GM21717 (cell line): ENCODE results near the gene GNAQ.

Source experiments
- ATAC-seq: cut with Tn5 transposase; IDR thresholded peaks from one replicate; pipeline ENCODE4 v1.9.1; 2021; ENCODE audit warnings: mild to moderate bottlenecking, moderate library complexity; ENCODE audit not compliant: unreplicated experiment

The GNAQ gene

DNA sequence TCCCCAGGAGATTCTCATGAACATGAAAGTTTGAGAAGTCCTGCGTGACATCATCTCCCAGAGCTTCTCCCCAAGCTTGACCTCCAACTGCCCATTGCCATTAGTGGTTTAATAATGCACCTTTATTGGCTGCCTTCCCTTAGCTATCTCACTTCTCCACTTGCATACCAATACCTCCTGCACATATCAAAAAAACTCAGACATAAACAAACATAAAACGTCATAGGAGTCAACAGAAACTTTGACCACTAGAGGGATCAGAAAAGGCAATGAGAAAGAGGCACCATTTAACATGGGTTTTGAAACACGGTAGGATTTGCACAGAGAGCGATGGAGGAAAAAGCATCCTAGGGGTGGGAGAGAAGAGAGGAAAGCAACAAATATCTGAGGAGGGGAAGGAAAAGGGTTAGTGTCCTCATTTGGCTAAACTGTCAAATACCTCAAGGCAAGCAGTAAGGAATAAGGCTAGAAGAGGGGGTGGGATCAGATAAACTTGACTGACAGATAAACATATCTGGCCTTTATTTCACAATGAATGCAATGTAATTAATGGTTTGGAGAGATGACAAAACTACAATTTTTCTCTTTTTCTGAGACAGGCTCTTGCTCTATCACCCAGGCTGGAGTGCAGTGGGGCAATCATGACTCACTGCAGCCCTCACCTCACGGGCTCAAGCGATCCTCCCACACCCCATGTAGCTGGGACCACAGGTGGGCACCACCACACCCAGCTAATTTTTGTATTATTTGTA lies 27.0 kb downstream of the GNAQ start:
- ATAC-seq: no peak

DNA sequence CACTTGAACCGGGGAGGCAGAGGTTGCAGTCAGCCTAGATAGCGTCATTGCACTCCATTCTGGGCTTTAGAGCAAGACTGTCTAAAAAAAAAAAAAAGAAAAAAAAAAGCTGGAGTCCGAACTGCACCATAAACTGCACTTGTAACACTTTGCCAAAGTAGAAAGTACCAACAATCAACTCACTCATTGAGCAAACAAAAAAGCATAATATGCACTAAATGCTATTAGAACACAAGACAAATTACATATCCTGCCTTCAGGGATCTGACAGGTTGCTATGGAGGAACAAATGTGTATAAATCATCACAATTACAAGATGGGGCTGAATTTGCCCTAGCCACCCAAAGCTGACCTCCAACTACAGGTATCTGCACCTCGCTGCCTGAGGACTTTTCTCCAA lies 27.9 kb downstream of the GNAQ start:
- no peak for ATAC-seq

- ATAC-seq: no peak
Measured at GRCh38 chr9:78001946-78002731, 29.5 kb downstream of the GNAQ start.

- no peak for ATAC-seq
Measured at GRCh38 chr9:78000221-78000620, 31.4 kb downstream of the GNAQ start.

GRCh38 chr9:77999231-77999631 lies 32.4 kb downstream of the GNAQ start:
- ATAC-seq: no peak

- ATAC-seq: no peak
Measured at GRCh38 chr9:77997611-77998284, 33.9 kb downstream of the GNAQ start.

- ATAC-seq: no peak
Measured at GRCh38 chr9:77996696-77997095, 34.9 kb downstream of the GNAQ start.

DNA sequence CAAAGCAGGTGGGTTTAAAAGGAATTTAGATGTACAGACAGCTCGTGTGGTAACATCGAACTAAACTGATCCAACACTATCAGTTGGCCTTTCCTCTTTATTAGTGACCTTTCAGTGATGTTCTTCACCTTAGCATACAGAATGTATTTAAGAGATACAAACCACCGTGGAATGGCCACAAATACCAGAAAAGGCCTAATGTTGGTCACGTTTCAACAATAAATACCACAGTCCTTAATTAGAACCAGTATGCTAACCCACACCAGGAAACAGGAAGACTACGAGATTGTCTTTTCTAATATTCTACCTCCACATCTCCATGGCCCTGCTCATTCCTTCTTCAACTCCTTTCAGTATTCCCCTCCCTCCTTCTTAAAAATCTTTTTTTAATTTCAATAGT lies 40.4 kb downstream of the GNAQ start:
- ATAC-seq: no peak

DNA sequence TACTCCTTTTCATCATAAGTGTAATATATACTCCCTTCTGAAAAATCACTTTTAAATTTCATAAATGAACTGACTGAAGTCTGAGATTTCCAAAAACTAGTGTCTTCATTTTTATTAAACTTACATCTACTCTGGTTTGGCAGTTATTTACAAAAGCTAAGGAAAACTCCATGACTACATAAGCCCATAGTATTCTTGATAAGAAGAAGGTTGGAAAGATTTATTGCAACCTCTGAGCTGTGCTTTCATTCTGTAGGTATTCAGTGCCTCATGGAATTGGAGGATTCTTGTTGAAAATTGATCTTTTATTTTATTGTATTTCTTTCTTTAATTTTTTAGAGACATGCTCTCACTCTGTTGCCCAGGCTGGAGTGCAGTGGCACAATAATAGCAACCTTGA lies 41.7 kb downstream of the GNAQ start:
- ATAC-seq: no peak

- no peak for ATAC-seq
Measured at GRCh38 chr9:77989458-77989857, 42.2 kb downstream of the GNAQ start.

GRCh38 chr9:77988630-77989029 lies 43.0 kb downstream of the GNAQ start:
- ATAC-seq: no peak

DNA sequence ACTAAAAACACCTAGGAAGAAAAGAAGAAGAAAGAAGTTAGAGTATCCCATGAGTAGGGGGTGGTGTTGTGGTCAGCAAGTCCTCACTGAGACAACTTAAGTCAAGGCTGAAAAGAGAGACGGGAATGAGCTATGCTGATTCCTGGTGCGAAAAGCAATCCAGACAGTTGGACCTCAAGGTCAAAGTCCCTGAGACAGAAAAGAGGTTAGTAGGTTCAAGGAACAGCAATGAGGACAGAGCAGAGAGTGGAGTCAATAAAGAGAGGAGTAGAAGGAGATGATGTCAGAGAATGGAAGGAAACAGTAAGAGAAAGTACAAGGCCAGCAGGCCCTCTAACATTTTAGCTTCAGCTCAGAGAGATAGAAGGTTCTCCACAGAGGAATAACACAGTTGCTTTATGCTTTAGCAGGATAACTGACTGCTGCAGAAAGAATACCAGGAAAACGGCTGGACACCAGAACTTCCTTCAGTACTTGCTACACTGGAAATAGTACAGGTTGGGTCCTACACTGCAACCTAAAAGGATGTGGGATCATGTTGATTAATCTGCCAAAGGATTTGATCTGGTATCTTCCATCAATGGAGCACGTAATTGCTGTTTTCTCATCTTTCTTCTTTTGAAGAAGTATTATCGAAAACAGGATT lies 43.6 kb downstream of the GNAQ start:
- ATAC-seq: no peak

DNA sequence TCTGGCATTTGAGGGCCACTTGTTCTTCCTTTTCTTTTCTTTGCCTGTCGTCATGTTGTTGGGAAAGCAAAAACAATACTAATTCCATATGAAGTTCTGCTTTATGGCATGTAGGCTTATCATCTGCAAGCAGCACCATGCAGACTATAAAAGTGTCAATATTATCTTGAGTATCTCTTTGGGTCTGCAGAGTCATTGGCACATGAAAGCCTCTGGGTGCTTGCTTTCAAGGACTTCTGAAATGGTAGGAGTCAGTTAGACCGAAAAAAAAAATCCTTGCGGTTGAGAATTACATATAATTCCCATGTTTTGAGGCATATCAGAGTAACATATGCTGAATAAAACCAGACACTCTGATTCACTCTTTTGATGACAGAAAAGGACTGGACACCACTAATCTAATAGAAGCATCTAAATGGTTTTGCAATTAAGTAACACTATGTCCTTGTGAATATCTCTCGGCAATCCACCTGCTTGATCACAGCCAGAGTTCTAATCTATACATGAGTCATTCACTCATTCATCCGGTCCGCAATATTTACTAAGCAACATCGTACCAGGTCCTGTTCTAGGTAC lies 44.4 kb downstream of the GNAQ start:
- ATAC-seq: no peak

- no peak for ATAC-seq
Measured at GRCh38 chr9:77985996-77986395, 45.6 kb downstream of the GNAQ start.

GRCh38 chr9:77983320-77983662 lies 48.3 kb downstream of the GNAQ start:
- no peak for ATAC-seq

DNA sequence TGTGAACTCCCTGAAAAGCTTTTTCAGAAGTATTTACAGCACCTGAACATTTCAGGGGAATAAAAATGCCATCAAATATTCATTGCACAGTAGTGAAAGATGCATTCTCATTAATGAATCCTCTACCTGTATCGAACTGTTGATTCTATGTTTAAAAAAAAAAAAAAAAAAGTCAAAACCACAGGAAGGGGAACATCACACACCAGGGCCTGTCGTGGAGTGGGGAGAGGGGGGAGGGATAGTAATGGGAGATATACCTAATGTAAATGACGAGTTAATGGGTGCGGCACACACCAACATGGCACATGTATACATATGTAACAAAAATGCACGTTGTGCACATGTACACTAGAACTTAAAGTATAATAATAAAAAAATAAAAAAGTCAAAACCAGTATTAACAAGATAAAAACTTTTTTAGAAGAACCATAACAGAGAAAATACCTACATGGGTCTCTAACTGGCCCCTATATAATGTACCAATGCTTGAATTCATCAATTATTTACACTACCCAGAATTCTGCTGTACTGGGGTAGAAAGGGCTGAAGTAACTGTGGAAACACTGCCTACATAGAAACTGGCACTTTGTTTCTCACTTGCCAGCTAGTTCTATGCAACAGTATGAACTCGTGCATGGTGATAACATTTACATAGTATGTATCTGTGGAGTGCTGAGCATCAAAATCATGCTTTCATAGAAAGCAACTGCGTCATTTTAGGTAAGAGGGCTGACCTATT lies 48.9 kb downstream of the GNAQ start:
- no peak for ATAC-seq

DNA sequence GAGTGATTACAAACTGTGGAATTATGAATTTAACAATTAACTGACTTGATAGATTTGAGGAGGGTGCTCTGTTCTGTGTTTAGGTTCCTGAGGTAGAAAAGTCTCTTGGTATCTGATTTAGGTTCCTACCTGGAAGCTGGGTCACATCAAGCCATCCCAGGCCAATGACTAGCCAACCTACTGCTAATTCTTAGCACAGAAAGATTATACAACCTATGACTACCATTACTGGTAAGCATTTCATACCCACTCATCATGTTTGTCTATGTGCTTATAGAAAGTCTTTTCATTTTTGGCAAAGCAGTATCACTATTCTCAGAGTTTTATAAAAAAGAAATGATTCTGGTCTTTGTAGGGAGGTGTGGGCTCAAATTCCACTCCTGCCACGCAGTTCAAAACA lies 49.7 kb downstream of the GNAQ start:
- ATAC-seq: no peak

GRCh38 chr9:77981332-77981731 lies 50.3 kb downstream of the GNAQ start:
- ATAC-seq: no peak

- no peak for ATAC-seq
Measured at GRCh38 chr9:77980622-77981021, 51.0 kb downstream of the GNAQ start.

GRCh38 chr9:77978086-77978781 lies 53.4 kb downstream of the GNAQ start:
- ATAC-seq: no peak
